GF-D8 (cell line): ENCODE data around the gene PDZD2.

Source experiments
- DNase-seq: peaks from one replicate; lab custom pipeline; 2025; lab: John Stamatoyannopoulos, UW

Gene PDZD2

GRCh38 chr5:31824869-31825517, 186.1 kb downstream of the PDZD2 start:
- DNase-seq, result no peak

- DNase-seq, result no peak
These were observed 186.7 kb downstream of the PDZD2 start for GRCh38 chr5:31825518-31826068.

- DNase-seq, result no peak
These were observed 188.9 kb downstream of the PDZD2 start for GRCh38 chr5:31827867-31828266.

- no peak for DNase-seq
These were observed 194.0 kb downstream of the PDZD2 start for GRCh38 chr5:31832966-31833365.

GRCh38 chr5:31833710-31834109, 194.8 kb downstream of the PDZD2 start:
- DNase-seq, result no peak

GRCh38 chr5:31844622-31845345, 205.9 kb downstream of the PDZD2 start:
- no peak for DNase-seq

- no peak for DNase-seq
These were observed 206.4 kb downstream of the PDZD2 start for GRCh38 chr5:31845361-31845760.

- no peak for DNase-seq
These were observed 208.0 kb downstream of the PDZD2 start for GRCh38 chr5:31846934-31847333.

GRCh38 chr5:31847354-31847753, 208.4 kb downstream of the PDZD2 start:
- no peak for DNase-seq

GRCh38 chr5:31850981-31851689, 212.2 kb downstream of the PDZD2 start:
- no peak for DNase-seq

- DNase-seq, result no peak
These were observed 214.6 kb downstream of the PDZD2 start for GRCh38 chr5:31853398-31854135.

- DNase-seq, result no peak
These were observed 215.5 kb downstream of the PDZD2 start for GRCh38 chr5:31854181-31855133.

- DNase-seq, result no peak
These were observed 216.5 kb downstream of the PDZD2 start for GRCh38 chr5:31855134-31856040.

- DNase-seq, result no peak
These were observed 220.2 kb downstream of the PDZD2 start for GRCh38 chr5:31859096-31859495.

GRCh38 chr5:31860278-31860677, 221.3 kb downstream of the PDZD2 start:
- DNase-seq, result no peak

- DNase-seq, result no peak
These were observed 221.9 kb downstream of the PDZD2 start for GRCh38 chr5:31860726-31861433.

GRCh38 chr5:31861601-31862000, 222.7 kb downstream of the PDZD2 start:
- no peak for DNase-seq

- no peak for DNase-seq
These were observed 225.1 kb downstream of the PDZD2 start for GRCh38 chr5:31863991-31864411.

- DNase-seq, result no peak
These were observed 227.2 kb downstream of the PDZD2 start for GRCh38 chr5:31866166-31866565.
